GM18867 (cell line): ENCODE measurements around the gene GPAT3.
A peak's percentile ranks its signal among the peaks of the same experiment; 100 is the strongest.
"Not testable (repeated sequence)": the region's sequence is repeated elsewhere in the genome, so short reads cannot be mapped to it uniquely, and the experiment has no call there.

Experiments used
- ATAC-seq: cut with Tn5 transposase; IDR thresholded peaks from one replicate; pipeline ENCODE4 v1.9.1; 2021; ENCODE audit warnings: mild to moderate bottlenecking, moderate library complexity; ENCODE audit not compliant: unreplicated experiment

Gene GPAT3

DNA sequence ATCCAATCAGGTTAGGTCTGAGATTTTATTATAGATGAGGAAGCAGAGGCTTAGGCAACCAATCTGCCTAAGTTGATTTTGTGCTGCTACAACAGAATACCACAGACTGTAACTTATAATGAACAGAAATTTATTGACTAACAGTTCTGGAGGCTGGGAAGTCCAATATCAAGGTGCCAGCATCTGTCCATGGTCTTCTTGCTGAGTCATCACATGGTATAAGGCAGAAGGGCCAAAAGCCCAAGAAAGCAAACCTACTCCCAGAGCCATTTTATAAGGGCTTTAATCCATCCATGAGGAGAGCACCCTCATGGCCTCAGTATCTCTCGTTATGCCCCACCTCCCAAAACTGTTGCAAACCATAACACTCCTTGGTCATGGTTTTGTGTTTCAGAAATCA lies 55.8 kb downstream of the GPAT3 start:
- no peak for ATAC-seq

DNA sequence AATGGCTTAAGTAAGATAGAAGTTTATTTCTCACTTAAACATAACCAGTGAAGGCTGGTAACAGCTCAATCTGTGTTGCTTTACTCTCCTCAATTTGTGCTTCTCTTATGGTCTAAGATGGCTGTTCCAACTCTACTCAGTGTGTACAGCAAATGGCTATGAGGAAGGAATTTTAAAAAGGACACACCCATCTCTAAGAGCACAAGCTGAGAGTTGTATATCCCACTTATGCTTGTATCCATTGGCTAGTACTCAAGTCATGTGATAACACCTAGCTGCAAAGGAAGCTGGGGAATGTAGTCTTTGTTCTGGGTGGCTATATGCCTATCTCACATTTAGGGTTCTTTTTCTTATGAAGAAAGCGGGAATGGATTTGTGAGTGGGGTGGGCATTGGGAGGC lies 63.3 kb downstream of the GPAT3 start:
- ATAC-seq: peak; percentile 75

DNA sequence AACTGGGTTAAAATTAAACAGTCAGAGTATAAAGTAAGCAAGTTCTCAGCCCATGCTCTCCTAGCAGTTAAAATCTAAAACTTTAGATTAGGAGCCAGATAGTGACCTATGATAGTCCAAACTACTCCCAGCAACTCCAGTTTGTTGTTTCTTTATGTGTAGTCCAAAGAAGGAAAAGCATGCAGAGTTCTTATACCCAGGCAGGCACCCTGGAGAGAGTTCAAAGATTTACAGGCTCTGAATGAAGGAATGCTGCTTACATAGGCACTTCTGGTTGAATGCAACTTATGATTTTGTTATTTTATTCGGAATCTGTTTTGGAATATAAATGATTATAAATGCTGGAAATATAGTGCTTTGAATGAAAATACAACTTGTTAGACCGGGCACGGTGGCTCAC lies 67.2 kb downstream of the GPAT3 start:
- ATAC-seq: no peak

DNA sequence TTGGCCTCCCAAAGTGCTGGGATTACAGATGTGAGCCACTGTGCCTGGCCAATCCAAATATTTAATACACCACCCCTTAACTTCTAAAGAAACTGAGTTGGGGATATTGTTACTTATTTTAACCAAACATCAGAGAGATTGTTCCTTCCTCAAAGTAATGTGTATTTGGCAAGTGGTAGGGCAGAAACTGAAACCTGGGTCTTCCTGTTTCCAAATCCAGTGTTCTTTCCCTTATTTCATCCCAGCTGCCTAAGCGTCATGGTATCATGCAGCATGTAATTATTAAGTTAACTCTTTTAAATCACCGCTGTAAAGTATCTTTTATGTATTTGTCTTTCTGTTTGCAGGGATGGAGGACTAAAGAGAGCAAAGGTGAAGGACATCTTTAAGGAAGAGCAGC lies 68.4 kb downstream of the GPAT3 start:
- ATAC-seq: no peak

DNA sequence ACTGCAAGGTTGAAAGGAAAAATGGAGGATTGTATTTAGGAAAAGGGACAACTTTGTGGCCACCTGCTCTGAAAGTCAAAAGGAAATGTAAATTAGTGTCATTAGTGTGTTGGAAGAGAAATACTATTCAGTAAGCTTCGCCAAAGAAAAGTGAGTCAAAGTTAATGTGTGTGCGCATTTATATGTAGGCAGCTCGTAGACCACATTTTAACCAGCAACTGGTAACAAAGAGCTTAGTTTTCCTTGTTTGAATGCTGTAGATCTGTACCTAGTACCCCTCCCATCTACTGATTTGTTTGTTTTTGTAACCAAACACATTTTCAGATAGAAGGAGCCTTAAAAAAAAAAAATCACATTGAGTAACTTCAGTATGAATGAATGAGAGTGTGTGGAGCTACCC lies 69.3 kb downstream of the GPAT3 start:
- no peak for ATAC-seq

DNA sequence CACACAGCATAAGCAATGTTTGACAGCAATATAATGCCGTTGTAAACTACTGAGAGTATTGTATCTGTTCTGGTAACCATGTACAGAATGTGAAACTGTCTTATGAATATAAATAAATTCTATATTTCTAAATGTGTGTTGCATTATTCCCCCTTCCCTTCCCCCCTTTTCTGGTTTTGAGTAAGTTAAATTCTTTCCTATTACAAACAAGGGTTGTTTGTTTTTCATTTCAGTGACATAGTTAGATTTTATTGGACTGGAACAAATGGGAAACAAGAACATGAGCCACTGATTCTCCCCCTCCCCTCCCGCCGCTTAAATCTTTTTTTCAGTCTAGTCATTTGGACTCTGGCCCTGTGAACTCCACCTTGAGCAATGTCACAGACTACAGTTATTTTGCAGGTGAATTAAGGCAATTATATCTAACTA lies 69.8 kb downstream of the GPAT3 start:
- ATAC-seq: peak; percentile 48

DNA sequence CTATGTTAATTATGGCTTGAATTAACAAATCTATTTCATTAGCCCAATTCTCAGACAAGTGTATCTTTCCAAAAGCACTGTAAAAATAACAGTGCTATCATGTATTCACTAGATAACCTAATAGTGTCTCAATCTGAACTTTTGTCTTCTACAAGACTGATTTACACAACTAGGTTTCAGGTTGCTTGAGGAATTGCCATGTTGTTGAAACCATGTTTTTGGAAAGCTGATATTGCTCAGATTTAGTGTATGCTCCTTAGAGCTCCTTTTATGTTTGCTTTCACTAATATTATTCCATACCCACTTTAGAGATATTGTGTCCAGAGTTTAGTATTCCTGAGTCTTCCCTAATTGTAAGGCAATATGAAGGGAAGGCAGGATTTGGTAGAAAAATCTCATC lies 70.6 kb downstream of the GPAT3 start:
- ATAC-seq: no peak

DNA sequence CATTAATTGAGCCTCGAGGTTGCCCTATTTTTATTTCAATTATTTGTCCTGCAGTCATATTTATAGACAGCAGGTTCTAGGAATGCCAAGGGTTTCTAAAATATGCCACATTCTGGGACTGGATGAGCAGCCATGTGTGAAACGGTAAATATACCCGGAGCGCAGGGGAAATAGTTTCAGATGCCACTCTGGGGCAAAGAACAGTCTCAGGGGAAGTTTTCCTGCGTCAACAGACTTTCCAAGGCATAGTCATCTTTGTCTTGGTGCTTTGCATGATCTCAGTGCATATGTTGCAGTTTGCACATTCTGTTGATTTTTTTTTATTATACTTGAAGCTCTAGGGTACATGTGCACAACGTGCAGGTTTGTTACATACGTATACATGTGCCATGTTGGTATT lies 71.0 kb downstream of the GPAT3 start:
- peak; percentile 39 for ATAC-seq

DNA sequence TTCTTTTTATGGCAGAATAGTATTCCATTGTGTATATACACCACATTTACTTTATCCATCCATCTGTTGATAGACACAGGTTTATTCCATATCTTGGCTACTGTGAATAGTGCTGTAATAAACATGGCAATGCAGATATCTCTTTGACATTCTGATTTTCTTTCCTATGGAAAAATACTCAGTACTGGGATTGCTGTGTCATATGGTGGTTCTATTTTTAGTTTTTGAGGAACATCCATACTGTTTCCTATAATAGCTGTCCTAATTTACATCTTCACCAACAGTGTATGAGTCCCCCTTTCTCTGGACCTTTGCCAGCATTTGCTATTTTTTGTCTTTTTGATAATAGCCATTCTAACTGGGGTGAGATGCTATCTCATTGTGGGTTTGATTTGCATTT lies 73.5 kb downstream of the GPAT3 start:
- no peak for ATAC-seq

DNA sequence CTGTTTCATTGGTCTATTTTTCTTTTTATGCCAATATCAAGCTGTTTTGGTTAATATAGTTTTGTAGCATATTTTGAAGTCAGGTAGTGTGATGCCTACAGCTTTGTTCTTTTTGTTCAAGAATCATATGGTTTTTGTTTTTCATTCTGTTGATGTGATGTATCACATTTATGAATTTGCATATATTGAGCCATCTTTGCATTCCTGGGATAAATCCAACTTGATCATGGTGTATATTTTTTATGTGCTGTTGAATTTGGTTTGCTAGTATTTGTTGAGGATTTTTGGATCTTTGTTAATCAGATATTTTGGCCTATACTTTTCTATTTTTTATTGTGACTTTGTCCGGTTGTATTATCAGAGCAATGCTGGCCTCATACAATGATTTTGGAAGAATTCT lies 74.8 kb downstream of the GPAT3 start:
- no peak for ATAC-seq

DNA sequence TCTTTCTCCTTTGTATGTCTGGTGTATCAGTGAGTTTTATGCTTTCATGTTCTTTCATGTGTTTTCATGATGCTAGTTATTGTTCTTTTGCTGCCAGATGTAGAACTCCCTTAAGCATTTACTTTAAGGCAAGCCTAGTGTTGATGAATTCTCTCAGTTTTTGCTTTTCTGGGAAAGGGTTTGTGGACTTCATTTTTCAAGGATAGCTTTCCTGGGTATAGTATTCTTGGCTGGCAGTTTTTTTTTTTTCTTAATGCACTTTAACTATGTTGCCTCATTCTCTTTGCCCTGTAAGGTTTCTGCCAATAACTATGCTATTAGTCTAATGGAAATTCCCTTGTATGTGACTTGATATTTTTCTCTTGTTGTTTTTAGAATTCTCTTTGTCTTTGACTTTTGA lies 77.1 kb downstream of the GPAT3 start:
- ATAC-seq: no peak

DNA sequence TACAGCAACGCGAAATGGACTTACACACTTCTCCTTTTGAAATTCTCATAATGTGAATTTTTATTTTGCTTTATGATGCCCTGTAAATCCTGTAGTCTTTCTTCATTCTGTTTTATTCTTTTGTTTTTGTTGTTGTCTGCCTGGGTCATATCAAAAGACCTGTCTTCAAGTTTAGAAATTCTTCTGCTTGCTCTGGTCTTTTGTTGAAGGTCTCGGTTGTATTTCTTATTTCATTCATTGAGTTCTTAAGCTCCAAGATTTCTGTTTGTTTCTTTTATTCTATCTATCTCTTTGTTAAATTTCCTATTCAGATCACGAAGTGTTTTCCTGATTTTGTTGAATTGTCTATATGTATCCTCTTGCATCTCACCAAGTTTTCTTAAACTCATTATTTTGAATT lies 78.1 kb downstream of the GPAT3 start:
- ATAC-seq: no peak

DNA sequence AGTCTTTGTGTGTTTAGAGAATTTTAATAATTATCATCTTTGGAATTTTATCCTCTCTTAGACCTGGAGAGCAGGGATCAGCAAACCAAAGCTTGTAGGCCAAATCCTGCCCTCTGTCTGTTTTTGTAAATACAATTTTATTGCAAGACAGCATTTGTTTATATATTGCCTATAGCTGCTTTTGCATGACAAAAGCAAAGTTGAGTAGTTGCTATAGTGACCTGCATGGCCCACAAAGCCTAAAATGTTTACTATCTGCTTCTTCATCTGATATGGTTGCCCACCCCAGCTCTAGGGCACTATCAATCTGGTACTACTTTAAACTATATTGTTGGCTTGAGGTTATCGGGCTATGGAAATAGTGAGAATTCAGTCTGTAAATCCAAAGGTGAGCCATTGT lies 80.3 kb downstream of the GPAT3 start:
- ATAC-seq: no peak

DNA sequence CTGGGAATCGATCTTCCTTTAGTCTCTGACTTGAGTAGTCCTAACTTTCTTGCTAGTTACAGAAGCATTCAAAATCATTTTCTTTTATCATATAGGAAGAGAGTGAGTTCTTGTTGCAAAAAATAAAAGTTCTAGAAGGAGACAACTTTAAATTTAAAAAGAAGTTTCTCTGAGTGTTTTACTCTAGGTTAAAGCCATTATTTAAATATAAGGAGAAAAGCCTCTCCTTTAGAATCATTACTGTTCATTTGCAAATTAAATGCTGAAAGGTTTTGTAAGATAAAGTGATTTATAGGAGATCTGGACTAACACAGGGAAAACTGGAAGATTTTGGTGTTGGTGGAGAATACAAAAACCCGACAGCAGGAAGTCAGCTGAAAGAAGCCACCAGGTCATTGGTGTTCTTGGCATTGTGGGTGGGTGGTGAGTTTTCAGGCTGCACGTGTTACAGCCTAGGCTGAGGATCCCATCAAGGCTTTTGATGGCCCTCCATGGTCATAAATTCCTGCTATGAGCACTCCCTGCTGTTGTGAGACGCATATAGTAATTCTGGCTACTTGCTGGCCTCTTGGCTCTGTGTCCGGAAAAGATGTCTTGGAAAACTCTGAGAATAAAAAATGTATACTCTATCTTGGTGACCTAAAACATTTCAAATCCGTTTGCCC lies 81.6 kb downstream of the GPAT3 start:
- no peak for ATAC-seq

DNA sequence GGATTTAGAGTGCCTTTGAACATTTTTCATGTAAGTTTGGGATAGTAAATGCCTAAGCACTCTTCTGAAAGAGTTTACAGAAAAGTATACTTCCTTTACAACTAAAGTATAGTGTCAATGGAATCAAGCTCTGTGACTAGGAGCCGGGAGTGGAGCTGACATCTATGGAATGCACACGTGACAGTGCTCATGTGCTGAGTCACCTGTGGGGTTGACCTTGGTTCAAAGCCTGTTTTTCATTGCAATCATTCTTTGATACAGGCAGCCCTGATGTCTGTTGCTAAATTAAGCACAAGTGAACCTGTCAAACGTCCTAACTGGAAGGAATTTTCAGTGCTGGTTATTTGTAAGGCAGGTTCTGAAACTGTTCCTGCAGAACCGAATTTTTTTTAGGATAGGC lies 82.5 kb downstream of the GPAT3 start:
- no peak for ATAC-seq

DNA sequence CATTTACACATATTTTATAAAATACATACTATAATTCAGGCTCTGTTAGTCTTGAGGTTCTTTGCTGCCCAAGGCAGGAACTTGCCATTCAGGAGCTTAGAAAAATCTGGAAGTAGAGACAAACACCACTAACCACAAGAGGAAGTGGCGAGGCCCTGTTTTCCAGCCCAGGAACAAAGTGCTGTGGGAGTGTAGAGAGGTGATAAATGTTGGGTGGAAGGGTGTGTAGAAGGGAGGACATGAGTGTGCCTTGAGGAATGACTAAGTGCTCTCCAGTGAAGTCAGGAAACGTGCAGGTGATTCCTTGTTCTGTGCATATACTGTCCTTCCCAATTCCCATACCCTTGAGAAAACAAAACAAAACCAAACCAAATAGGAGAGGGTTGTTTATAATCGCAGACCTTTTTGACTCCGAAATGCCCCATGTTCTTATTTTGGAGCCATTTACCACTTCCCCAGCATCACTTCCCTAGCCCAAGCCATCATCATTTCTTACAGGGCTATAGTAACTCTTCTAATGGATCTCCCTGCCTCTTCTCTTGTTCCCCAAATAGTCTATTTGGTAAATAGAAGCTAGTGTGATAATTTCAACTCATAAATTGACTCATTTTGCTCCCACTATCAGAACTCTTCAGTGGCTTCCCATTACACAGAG lies 83.2 kb downstream of the GPAT3 start:
- ATAC-seq: no peak

DNA sequence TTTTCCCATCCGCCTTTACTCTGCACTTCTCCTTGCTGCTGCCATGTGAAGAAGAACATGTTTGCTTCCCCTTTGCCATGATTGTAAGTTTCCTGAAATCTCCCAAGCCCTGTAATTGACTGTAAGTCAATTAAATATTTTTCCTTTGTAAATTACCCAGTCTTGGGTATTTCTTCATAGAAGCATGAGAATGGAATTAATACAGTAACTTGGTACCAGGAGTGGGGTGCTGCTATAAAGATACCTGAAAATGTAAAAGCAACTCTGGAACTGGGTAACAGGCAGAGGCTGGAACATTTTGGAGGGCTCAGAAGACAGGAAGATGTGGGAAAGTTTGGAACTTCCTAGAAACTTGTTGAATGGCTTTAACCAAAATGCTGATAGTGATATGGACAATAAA lies 86.2 kb downstream of the GPAT3 start:
- ATAC-seq: not testable (repeated sequence)

DNA sequence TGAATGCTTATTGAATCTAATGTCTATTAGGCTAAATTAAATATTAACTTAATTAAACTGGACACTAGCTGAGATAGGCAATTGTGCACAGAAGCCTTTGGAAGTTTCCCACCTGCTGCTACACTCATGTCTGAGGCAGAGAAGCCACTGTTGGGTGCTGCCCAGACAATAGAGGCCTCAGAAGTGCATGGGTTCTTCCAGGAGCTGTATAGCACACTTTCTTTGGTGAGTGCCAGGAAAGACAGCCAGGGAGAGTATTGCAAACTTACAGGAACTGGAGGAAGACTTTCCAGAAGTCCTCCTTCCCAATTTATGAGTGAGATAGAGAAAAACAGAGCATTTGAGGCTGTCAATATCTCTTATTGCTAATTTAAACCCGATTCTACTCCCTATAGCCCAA lies 89.9 kb downstream of the GPAT3 start:
- no peak for ATAC-seq

DNA sequence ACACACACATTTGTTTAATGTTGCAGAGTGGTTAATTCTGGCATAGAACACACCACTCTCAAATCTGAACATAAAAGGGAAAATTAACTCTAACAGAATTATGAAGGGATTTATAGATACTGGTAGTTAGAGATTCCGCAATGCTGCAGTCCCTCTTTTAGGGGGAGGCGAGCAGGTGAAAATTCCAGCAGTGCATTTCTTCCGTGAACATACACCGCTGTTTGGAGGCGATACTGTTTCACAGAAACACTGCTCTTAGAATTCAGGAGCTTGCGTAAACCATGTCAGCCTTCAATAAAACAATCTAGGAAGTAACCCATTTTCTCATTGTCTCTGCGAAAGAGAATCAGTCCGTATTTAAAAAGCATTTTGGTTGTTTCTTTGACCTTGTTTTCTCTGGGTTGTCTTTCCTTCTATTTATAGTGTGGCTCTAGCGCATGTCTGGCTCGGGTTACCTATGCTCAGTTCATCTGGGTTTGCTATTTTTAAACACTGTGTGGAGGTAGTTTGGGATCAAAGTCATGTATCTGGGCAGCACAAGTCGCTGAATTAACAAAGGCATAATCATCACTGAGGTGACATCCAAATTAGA lies 90.4 kb downstream of the GPAT3 start:
- no peak for ATAC-seq

DNA sequence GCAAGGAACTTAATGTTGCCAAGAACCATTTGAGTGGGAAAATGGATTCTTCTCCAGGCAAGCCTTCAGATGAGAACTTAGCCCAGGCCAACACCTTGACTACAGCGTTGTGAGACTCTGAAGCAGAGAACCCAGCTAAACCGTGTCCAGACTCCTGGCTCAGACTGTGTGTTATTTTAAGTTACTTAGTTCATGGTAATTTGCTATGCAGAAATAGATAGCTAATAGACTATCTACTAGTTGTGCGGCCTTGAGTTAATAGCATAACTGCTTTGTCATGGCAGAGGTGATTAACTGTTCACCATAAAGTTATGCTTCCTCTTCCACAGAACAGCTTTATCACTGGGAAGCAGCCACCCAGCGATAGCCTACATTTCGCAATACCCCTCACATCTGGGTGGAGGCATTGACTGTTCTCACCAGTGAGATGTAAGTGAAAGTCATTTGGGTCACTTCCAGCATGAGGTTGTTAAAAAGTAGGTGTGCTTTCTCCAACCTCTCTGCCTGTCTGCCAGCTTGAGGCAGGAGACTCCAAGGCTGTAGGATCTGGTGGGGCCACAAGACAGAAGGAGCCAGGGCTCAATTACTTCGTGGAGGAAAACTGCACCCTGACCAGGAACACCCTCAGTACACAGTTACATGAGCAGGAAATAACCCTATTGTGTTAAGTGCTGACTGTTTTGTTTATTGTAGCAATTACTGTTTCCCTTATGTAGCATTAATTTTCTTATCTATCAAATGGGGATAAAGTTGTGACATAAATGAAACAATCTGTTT lies 94.2 kb downstream of the GPAT3 start:
- no peak for ATAC-seq

DNA sequence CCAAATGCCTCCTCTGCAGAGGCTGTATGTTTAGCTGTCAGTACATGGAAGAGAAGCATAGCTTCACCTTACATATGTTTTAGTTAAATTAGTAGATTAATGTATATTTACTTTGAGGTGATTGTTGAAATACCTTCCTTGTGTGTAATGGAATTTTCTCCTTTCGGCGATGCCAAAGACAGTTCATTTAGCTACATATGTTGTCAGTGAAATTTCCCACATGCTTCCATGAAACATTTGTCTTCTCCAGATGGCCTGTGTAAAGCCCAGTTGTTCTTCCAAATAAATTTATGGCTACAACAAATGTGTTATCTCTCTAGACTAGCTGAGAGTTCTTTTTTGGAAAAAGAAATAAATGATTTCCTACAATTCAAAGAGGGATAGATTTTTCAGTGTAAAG lies 95.2 kb downstream of the GPAT3 start:
- ATAC-seq: no peak

DNA sequence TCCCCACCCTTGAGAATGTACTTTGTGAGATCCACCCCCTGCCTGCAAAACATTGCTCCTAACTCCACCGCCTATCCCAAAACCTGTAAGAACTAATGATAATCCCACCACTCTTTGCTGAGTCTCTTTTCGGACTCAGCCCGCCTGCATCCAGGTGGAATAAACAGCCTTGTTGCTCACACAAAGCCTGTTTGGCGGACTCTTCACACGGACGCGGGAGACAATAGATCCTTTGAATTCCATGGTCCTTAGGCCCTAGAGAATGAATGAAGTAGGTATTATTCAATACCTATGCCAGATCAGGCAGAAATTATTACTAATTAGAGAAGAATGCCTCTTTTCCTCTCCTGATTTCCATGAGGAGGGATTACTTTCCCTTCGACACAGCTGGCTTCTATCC lies 101.0 kb downstream of the GPAT3 start:
- ATAC-seq: no peak
